Endodermal cell (in vitro differentiated cells): Measurements from ENCODE around the gene ARID5A. TPM values are rescaled to one million over a fixed set of nuclear protein-coding genes. Genes with fewer than 3 reads are reported as not detected.

Experiments
- DNase-seq: peaks from one replicate; pipeline ENCODE4 v3.0.0-alpha.2; 2017
- H3K27ac ChIP-seq: 2 replicates; pipeline ENCODE4 v1.5.1; 2013; ENCODE audit warnings: mild to moderate bottlenecking, low read depth, low read length, moderate library complexity
- H3K27me3 ChIP-seq: 2 replicates; pipeline ENCODE4 v1.6.1; 2013; ENCODE audit warnings: mild to moderate bottlenecking, low read length, moderate library complexity; ENCODE audit not compliant: insufficient read depth, control insufficient read depth, poor library complexity, severe bottlenecking
- H3K36me3 ChIP-seq: 2 replicates; pipeline ENCODE4 v1.7.0; 2013; ENCODE audit warnings: mild to moderate bottlenecking, low read length, moderate library complexity; ENCODE audit not compliant: control insufficient read depth, insufficient read depth
- H3K4me1 ChIP-seq: one replicate; pipeline ENCODE4 v1.7.0; 2013; ENCODE audit warnings: low read length; ENCODE audit not compliant: control insufficient read depth, insufficient read depth
- H3K4me3 ChIP-seq: 2 replicates; pipeline ENCODE4 v1.5.1; 2013; ENCODE audit warnings: mild to moderate bottlenecking, low read length, moderate library complexity
- H3K9ac ChIP-seq: 2 replicates; pipeline ENCODE4 v1.6.1; 2013; ENCODE audit warnings: mild to moderate bottlenecking, low read length, moderate library complexity; ENCODE audit not compliant: poor library complexity, severe bottlenecking; ENCODE audit errors: extremely low read depth
- H3K9me3 ChIP-seq: 2 replicates; pipeline ENCODE4 v1.6.1; 2013; ENCODE audit warnings: mild to moderate bottlenecking, low read length, moderate library complexity; ENCODE audit not compliant: control insufficient read depth
- H3K27ac Mint-ChIP-seq: 2 replicates; pipeline ENCODE4 v1.8.0; 2020; ENCODE audit warnings: mixed read lengths
- H3K27me3 Mint-ChIP-seq: 2 replicates; pipeline ENCODE4 v1.8.0; 2021; ENCODE audit warnings: mild to moderate bottlenecking, mixed read lengths; ENCODE audit not compliant: insufficient read depth
- H3K36me3 Mint-ChIP-seq: 2 replicates; pipeline ENCODE4 v1.8.0; 2020; ENCODE audit warnings: low read depth, mixed read lengths
- H3K4me1 Mint-ChIP-seq: 2 replicates; pipeline ENCODE4 v1.8.0; 2020; ENCODE audit warnings: mixed read lengths
- H3K4me3 Mint-ChIP-seq: 2 replicates; pipeline ENCODE4 v1.8.0; 2020; ENCODE audit warnings: mild to moderate bottlenecking, moderate library complexity, mixed read lengths
- H3K9me3 Mint-ChIP-seq: 2 replicates; pipeline ENCODE4 v1.8.0; 2020; ENCODE audit warnings: mild to moderate bottlenecking, mixed read lengths
- CTCF ChIP-seq: fragments of 200-600 bp; sonication (generic); conservative IDR thresholded peaks from 2 replicates; pipeline ENCODE4 v1.5.0; 2021; ENCODE audit warnings: antibody characterized with exemption, mild to moderate bottlenecking
- WGBS, 2 experiments: methylation state at CpG; one replicate each; pipeline versions ENCODE4 v1.1.5 to v1.1.7; 2013; ENCODE audit warnings: missing lambda C conversion rate in 2 of 2, mixed read lengths in 1 of 2; ENCODE audit not compliant: insufficient coverage in 1 of 2, insufficient read length in 1 of 2; 5-methylcytosine and 5-hydroxymethylcytosine counted together
- total RNA-seq, 2 donors: library from RNA; stranded (reverse); fragmentation: NEBNext Ultra II Directional in 1 of 2; extraction: Animal tissue kit (Norgen Biotek cat#: 25700) in 1 of 2; gene quantifications; 2 replicates in 1 of 2; 3 replicates in 1 of 2; pipeline ENCODE4 v1.2.1, GENCODE V29; 2021

Gene ARID5A
- total RNA-seq, 2 donors from 2014 or later = 1.8 to 3.5 TPM

- Histone ChIP-seq H3K4me3 (no peak overlapping the region), H3K4me1 (no peaks in the 10 kb centered on the region), H3K36me3 (no peaks in the 10 kb centered on the region), H3K27ac (no peak overlapping the region), H3K9me3 (peaks cover 7% of the 10 kb centered on the region), H3K9ac (no peak overlapping the region), H3K27me3 (no peaks in the 10 kb centered on the region)
- 90 to 92% methylated on average over 14 to 24 of the region's 24 CpGs for WGBS, 2 experiments
- H3K4me1 Mint-ChIP-seq = no peaks in the 10 kb centered on the region
- no peak overlapping the region for H3K4me3 Mint-ChIP-seq
- H3K9me3 Mint-ChIP-seq = peaks cover 2% of the 10 kb centered on the region
- H3K27ac Mint-ChIP-seq = no peak overlapping the region
- peak; percentile 31 for DNase-seq
- no peaks in the 10 kb centered on the region for H3K27me3 Mint-ChIP-seq
- no peak for TF ChIP-seq CTCF
- peaks cover 1% of the 10 kb centered on the region for H3K36me3 Mint-ChIP-seq
Measured at GRCh38 chr2:96548558-96549465, 12.3 kb downstream of the ARID5A start.

GRCh38 chr2:96549466-96549785 is 12.9 kb downstream of the ARID5A start:
- Histone ChIP-seq H3K9ac (no peak overlapping the region), H3K4me1 (no peaks in the 10 kb centered on the region), H3K27me3 (no peaks in the 10 kb centered on the region), H3K27ac (no peak overlapping the region), H3K4me3 (no peak overlapping the region), H3K9me3 (peaks cover 7% of the 10 kb centered on the region), H3K36me3 (no peaks in the 10 kb centered on the region)
- no peak for DNase-seq
- Mint-ChIP-seq H3K4me3 (no peak overlapping the region), H3K9me3 (peaks cover 2% of the 10 kb centered on the region), H3K27me3 (no peaks in the 10 kb centered on the region), H3K36me3 (peaks cover 1% of the 10 kb centered on the region), H3K4me1 (no peaks in the 10 kb centered on the region), H3K27ac (no peak overlapping the region)
- WGBS, 2 experiments = 85% methylated on average over 2 to 4 of the region's 4 CpGs
- no peak for TF ChIP-seq CTCF

GRCh38 chr2:96549967-96550786 is 13.6 kb downstream of the ARID5A start:
- no peak overlapping the region for H3K4me3 Mint-ChIP-seq
- no peaks in the 10 kb centered on the region for H3K9me3 Mint-ChIP-seq
- peaks cover 2% of the 10 kb centered on the region for H3K27me3 Mint-ChIP-seq

More at GRCh38 chr2:96549967-96550786, 13.6 kb downstream of the ARID5A start:
- H3K4me1 ChIP-seq = no peaks in the 10 kb centered on the region
- H3K27ac ChIP-seq = no peak overlapping the region
- H3K4me1 Mint-ChIP-seq = no peaks in the 10 kb centered on the region
- no peak overlapping the region for H3K9ac ChIP-seq
- no peaks in the 10 kb centered on the region for H3K36me3 ChIP-seq
- peak; percentile 89 for TF ChIP-seq CTCF
- WGBS, 2 experiments = 92 to 97% methylated on average over 22 to 61 of the region's 61 CpGs
- no peaks in the 10 kb centered on the region for H3K27me3 ChIP-seq
- no peak overlapping the region for H3K27ac Mint-ChIP-seq
- H3K9me3 ChIP-seq = peaks cover 7% of the 10 kb centered on the region
- H3K36me3 Mint-ChIP-seq = peaks cover 1% of the 10 kb centered on the region
- no peak overlapping the region for H3K4me3 ChIP-seq
- peak; percentile 91 for DNase-seq
